Measurements from ENCODE around the gene NAT16. TPM values are rescaled to one million over a fixed set of nuclear protein-coding genes. Genes with fewer than 3 reads are reported as not detected.
A peak's percentile ranks its signal among the peaks of the same experiment; 100 is the strongest.

NAT16 gene
- total and polyA plus RNA-seq, 9 of the 15 experiments (the other 6 are each of a cell fraction or from before 2014, with no cell fraction given) = 0.04 TPM; not detected in 8

DNA sequence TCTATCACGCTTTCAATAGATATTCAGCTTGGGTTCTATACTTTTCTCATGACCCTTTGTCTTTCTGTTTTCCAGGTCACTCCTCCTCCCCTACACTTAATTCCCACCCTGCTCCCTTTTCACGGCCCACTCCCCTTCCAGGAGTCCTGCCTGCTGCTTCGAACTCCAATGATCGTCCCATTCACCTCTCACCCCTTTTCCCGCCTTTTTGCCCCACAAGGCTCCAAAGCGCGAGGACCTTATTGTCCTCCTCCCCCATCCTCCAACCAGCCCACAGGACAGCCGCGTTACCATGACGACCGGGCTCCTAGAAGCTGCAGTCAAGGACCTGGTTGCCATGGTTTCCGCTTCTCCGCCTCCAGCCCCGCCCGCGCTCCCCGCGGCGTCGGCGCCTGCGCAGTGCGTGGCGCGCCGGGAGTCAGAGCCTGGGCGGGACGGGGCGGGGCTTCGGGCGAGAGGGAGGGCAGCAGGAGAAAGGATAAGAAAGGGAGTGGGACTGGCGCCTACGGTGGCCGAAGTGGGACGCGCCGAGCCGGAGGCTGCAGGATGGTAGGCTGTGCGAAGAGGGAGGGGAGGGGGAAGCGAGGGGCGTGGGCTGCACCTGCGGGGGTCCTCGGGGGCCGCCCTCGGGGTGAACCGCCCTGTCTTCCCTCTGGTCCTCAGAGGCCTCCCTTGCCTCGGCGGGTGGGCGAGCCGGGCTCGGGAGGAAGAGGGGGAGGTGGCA lies 26.0 kb downstream of the NAT16 start, which contains the start of gene AP1S1 (continued):
- TF ChIP-seq, protein P1, sequence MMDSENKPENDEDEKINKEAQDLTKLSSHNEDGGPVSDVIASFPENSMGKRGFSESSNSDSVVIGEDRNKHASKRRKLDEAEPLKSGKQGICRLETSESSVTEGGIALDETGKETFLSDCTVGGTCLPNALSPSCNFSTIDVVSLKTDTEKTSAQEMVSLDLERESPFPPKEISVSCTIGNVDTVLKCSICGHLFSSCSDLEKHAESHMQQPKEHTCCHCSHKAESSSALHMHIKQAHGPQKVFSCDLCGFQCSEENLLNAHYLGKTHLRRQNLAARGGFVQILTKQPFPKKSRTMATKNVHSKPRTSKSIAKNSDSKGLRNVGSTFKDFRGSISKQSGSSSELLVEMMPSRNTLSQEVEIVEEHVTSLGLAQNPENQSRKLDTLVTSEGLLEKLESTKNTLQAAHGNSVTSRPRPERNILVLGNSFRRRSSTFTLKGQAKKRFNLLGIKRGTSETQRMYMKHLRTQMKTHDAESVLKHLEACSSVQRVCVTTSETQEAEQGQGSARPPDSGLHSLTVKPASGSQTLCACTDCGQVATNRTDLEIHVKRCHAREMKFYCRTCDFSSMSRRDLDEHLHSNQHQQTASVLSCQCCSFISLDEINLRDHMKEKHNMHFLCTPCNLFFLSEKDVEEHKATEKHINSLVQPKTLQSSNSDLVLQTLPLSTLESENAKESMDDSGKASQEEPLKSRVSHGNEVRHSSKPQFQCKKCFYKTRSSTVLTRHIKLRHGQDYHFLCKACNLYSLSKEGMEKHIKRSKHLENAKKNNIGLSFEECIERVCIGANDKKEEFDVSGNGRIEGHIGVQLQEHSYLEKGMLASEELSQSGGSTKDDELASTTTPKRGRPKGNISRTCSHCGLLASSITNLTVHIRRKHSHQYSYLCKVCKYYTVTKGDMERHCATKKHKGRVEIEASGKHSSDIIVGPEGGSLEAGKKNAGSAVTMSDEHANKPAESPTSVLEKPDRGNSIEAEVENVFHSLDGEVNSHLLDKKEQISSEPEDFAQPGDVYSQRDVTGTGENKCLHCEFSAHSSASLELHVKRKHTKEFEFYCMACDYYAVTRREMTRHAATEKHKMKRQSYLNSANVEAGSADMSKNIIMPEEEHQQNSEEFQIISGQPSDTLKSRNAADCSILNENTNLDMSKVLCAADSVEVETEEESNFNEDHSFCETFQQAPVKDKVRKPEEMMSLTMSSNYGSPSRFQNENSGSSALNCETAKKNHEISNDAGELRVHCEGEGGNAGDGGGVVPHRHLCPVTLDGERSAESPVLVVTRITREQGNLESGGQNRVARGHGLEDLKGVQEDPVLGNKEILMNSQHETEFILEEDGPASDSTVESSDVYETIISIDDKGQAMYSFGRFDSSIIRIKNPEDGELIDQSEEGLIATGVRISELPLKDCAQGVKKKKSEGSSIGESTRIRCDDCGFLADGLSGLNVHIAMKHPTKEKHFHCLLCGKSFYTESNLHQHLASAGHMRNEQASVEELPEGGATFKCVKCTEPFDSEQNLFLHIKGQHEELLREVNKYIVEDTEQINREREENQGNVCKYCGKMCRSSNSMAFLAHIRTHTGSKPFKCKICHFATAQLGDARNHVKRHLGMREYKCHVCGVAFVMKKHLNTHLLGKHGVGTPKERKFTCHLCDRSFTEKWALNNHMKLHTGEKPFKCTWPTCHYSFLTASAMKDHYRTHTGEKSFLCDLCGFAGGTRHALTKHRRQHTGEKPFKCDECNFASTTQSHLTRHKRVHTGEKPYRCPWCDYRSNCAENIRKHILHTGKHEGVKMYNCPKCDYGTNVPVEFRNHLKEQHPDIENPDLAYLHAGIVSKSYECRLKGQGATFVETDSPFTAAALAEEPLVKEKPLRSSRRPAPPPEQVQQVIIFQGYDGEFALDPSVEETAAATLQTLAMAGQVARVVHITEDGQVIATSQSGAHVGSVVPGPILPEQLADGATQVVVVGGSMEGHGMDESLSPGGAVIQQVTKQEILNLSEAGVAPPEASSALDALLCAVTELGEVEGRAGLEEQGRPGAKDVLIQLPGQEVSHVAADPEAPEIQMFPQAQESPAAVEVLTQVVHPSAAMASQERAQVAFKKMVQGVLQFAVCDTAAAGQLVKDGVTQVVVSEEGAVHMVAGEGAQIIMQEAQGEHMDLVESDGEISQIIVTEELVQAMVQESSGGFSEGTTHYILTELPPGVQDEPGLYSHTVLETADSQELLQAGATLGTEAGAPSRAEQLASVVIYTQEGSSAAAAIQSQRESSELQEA (IDR thresholded peaks at IDR 0.05; ENCODE audit: low read depth) = peak; percentile 95
- peak; percentile 70 for TF ChIP-seq MEIS2 (IDR thresholded peaks at IDR 0.05; ENCODE audit: partially characterized antibody)
- TF ChIP-seq SMAD4 (CRISPR knock-in tag; conservative IDR thresholded peaks at IDR 0.05) = no peak
- peak; percentile 63 for TF ChIP-seq TBP (optimal IDR thresholded peaks at IDR 0.05; ENCODE audit: low read depth, low read length)
- peak; percentile 31; the same call in 1 of the 2 replicates for TF ChIP-seq TAF7 (tag; IDR thresholded peaks at IDR 0.05)
- TF ChIP-seq MECOM (CRISPR knock-in tag; IDR thresholded peaks at IDR 0.05) = 0 out of 2 replicates have a peak, but pooled peaks have one; percentile 8
- peak; percentile 83 for TF ChIP-seq POU5F1 (IDR thresholded peaks at IDR 0.05; ENCODE audit: borderline replicate concordance, low read depth, low read length, partially characterized antibody)
- TF ChIP-seq CBX1 (IDR thresholded peaks at IDR 0.05; ENCODE audit: low read depth) = 0 out of 2 replicates have a peak, but pooled peaks have one; percentile 54
- no peak for TF ChIP-seq SMC3 (conservative IDR thresholded peaks at IDR 0.05; ENCODE audit: insufficient read depth, low read depth, low read length)
- TF ChIP-seq, protein P2, sequence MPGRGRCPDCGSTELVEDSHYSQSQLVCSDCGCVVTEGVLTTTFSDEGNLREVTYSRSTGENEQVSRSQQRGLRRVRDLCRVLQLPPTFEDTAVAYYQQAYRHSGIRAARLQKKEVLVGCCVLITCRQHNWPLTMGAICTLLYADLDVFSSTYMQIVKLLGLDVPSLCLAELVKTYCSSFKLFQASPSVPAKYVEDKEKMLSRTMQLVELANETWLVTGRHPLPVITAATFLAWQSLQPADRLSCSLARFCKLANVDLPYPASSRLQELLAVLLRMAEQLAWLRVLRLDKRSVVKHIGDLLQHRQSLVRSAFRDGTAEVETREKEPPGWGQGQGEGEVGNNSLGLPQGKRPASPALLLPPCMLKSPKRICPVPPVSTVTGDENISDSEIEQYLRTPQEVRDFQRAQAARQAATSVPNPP (IDR thresholded peaks at IDR 0.05; ENCODE audit: borderline replicate concordance, insufficient read depth, insufficient read length) = no peak
- TF ChIP-seq, protein P3, sequence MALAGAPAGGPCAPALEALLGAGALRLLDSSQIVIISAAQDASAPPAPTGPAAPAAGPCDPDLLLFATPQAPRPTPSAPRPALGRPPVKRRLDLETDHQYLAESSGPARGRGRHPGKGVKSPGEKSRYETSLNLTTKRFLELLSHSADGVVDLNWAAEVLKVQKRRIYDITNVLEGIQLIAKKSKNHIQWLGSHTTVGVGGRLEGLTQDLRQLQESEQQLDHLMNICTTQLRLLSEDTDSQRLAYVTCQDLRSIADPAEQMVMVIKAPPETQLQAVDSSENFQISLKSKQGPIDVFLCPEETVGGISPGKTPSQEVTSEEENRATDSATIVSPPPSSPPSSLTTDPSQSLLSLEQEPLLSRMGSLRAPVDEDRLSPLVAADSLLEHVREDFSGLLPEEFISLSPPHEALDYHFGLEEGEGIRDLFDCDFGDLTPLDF (CRISPR knock-in tag; IDR thresholded peaks at IDR 0.05) = peak; percentile 89
- peak; percentile 83 for TF ChIP-seq NFIC (IDR thresholded peaks at IDR 0.05)
- TF ChIP-seq RCOR1 (IDR thresholded peaks at IDR 0.05; ENCODE audit: borderline replicate concordance in 1 of 2, low read depth in 2 of 2, low read length in 2 of 2) = peak; percentile 71 to 96; a peak in 3 of 4 replicates
- TF ChIP-seq LCOR (CRISPR knock-in tag; IDR thresholded peaks at IDR 0.05) = peak; percentile 80
- TF ChIP-seq, protein P4, sequence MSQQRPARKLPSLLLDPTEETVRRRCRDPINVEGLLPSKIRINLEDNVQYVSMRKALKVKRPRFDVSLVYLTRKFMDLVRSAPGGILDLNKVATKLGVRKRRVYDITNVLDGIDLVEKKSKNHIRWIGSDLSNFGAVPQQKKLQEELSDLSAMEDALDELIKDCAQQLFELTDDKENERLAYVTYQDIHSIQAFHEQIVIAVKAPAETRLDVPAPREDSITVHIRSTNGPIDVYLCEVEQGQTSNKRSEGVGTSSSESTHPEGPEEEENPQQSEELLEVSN (IDR thresholded peaks at IDR 0.05; ENCODE audit: borderline replicate concordance in 1 of 2, extremely low read depth in 1 of 2, insufficient read depth in 1 of 2, insufficient read length in 1 of 2, low read depth in 1 of 2, low read length in 1 of 2, poor library complexity in 1 of 2, severe bottlenecking in 1 of 2) = peak; percentile 97 to 98
